ENCODE results near the gene PCMT1. TPM values are rescaled to one million over a fixed set of nuclear protein-coding genes. Genes with fewer than 3 reads are reported as not detected.

Gene PCMT1
- polyA plus RNA-seq, 1 donor (not counting 4 experiments of a cell fraction or from before 2014, with no cell fraction given) = 167 TPM

DNA sequence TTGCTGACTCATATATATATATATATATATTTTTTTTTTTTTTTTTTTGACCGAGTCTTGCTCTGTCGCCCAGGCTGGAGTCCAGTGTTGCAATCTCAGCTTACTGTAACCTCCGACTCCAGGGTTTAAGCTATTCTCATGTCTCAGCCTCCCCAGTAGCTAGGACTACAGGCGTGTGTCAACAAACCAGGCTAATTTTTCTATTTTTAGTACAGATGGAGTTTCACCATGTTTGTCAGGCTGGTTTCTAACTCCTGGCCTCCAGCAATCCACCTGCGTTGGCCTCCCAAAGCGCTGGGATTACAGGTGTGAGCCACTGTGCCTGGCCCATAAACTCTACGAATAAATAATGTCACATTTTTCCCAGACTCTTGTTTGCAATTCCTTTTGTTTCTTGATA, 109.8 kb downstream of the PCMT1 start:
- Histone ChIP-seq H3K4me3 (ENCODE audit: control insufficient read depth in 2 of 3, extremely low read depth in 1 of 3, insufficient read depth in 2 of 3, low read depth in 1 of 3, low read length in 3 of 3) (no peak overlapping the region), H3K4me1 (ENCODE audit: control insufficient read depth, extremely low read depth, insufficient read depth, low read length) (peaks cover 58% of the 10 kb centered on the region), H3K36me3 (ENCODE audit: control insufficient read depth in 2 of 2, extremely low read depth in 1 of 2, insufficient read depth in 2 of 2, low read length in 2 of 2) (peaks cover 2 to 9% of the 10 kb centered on the region in 2 experiments), H3K27ac (ENCODE audit: control insufficient read depth, insufficient read depth, low read length) (peak overlapping the region; percentile 56), H3K9me3 (ENCODE audit: control insufficient read depth, low read depth, low read length) (no peaks in the 10 kb centered on the region), H3K79me2 (ENCODE audit: control insufficient read depth, insufficient read depth, low read length) (peaks cover 50% of the 10 kb centered on the region), H3K27me3 (ENCODE audit: control insufficient read depth, extremely low read depth, insufficient read depth, low read length) (no peaks in the 10 kb centered on the region), H3K4me2 (ENCODE audit: control insufficient read depth, extremely low read depth, insufficient read depth, low read depth, low read length) (peak overlapping the region; percentile 38), H3K9me1 (ENCODE audit: control insufficient read depth, extremely low read depth, insufficient read depth, low read length) (no peaks in the 10 kb centered on the region), H4K20me1 (ENCODE audit: control insufficient read depth, extremely low read depth, insufficient read depth, low read length) (no peaks in the 10 kb centered on the region), H3K9ac (ENCODE audit: control insufficient read depth, extremely low read depth, insufficient read depth, low read length) (no peak overlapping the region), H2AFZ (ENCODE audit: control insufficient read depth, low read length) (no peak overlapping the region)
- TF ChIP-seq CTCF (optimal IDR thresholded peaks at IDR 0.05 in 1 of 3, IDR thresholded peaks at IDR 0.05 in 1 of 3, conservative IDR thresholded peaks at IDR 0.05 in 1 of 3; ENCODE audit: extremely low read depth in 1 of 3, insufficient read depth in 2 of 3, low read length in 3 of 3) (no peak), EZH2 (IDR thresholded peaks at IDR 0.05; ENCODE audit: low read length) (no peak)
- dilution Hi-C loops (cut with MboI; ENCODE audit: extremely low pct_ligation_motif_present, low sequenced_read_pairs) = no loop called here
- no peak for DNase-seq (ENCODE audit: low read depth, low spot score)
- FAIRE-seq = no peak

- Histone ChIP-seq H4K20me1 (ENCODE audit: control insufficient read depth, extremely low read depth, insufficient read depth, low read length) (no peaks in the 10 kb centered on the region), H2AFZ (ENCODE audit: control insufficient read depth, low read length) (no peak overlapping the region), H3K27ac (ENCODE audit: control insufficient read depth, insufficient read depth, low read length) (no peak overlapping the region), H3K9me1 (ENCODE audit: control insufficient read depth, extremely low read depth, insufficient read depth, low read length) (no peaks in the 10 kb centered on the region), H3K27me3 (ENCODE audit: control insufficient read depth, extremely low read depth, insufficient read depth, low read length) (no peaks in the 10 kb centered on the region), H3K4me3 (ENCODE audit: control insufficient read depth in 2 of 3, extremely low read depth in 1 of 3, insufficient read depth in 2 of 3, low read depth in 1 of 3, low read length in 3 of 3) (no peak overlapping the region), H3K4me1 (ENCODE audit: control insufficient read depth, extremely low read depth, insufficient read depth, low read length) (peaks cover 57% of the 10 kb centered on the region), H3K36me3 (ENCODE audit: control insufficient read depth in 2 of 2, extremely low read depth in 1 of 2, insufficient read depth in 2 of 2, low read length in 2 of 2) (peaks cover 2 to 9% of the 10 kb centered on the region in 2 experiments), H3K9me3 (ENCODE audit: control insufficient read depth, low read depth, low read length) (no peaks in the 10 kb centered on the region), H3K79me2 (ENCODE audit: control insufficient read depth, insufficient read depth, low read length) (peaks cover 50% of the 10 kb centered on the region), H3K9ac (ENCODE audit: control insufficient read depth, extremely low read depth, insufficient read depth, low read length) (no peak overlapping the region), H3K4me2 (ENCODE audit: control insufficient read depth, extremely low read depth, insufficient read depth, low read depth, low read length) (no peak overlapping the region)
- FAIRE-seq = no peak
- dilution Hi-C loops (cut with MboI; ENCODE audit: extremely low pct_ligation_motif_present, low sequenced_read_pairs) = no loop called here
- DNase-seq (ENCODE audit: low read depth, low spot score) = no peak
- TF ChIP-seq EZH2 (IDR thresholded peaks at IDR 0.05; ENCODE audit: low read length) (no peak), CTCF (optimal IDR thresholded peaks at IDR 0.05 in 1 of 3, IDR thresholded peaks at IDR 0.05 in 1 of 3, conservative IDR thresholded peaks at IDR 0.05 in 1 of 3; ENCODE audit: extremely low read depth in 1 of 3, insufficient read depth in 2 of 3, low read length in 3 of 3) (no peak)
Measured at GRCh38 chr6:149859938-149860337, 110.4 kb downstream of the PCMT1 start.
